SU-DHL-6 (cell line): Measurements from ENCODE around the gene TBC1D1.

Source experiments
- H2AFZ ChIP-seq: fragments of 200-600 bp; sonication (generic); 2 replicates; pipeline ENCODE4 v1.6.1; 2014; ENCODE audit warnings: low read depth, mild to moderate bottlenecking, moderate library complexity, mixed read lengths, antibody characterized with exemption, low read length; ENCODE audit not compliant: severe bottlenecking
- H3F3A ChIP-seq: fragments of 200-600 bp; shearing (Covaris generic); 2 replicates; pipeline ENCODE4 v1.6.0; 2016; ENCODE audit warnings: antibody characterized with exemption, mild to moderate bottlenecking; ENCODE audit not compliant: insufficient read depth
- H3K27ac ChIP-seq: fragments of 200-600 bp; sonication (generic); 2 replicates; pipeline ENCODE4 v1.5.1; 2016; ENCODE audit warnings: low read depth, mild to moderate bottlenecking, low read length, moderate library complexity, mixed read lengths
- H3K27me3 ChIP-seq: fragments of 200-600 bp; sonication (generic), shearing (Covaris generic); 2 replicates; pipeline ENCODE4 v1.6.0; 2014; ENCODE audit warnings: mild to moderate bottlenecking, low read length
- H3K36me3 ChIP-seq: fragments of 200-600 bp; sonication (generic); 2 replicates; pipeline ENCODE4 v1.6.1; 2014; ENCODE audit warnings: mild to moderate bottlenecking, low read length, mixed read lengths
- H3K4me2 ChIP-seq: fragments of 300-600, 200-600 bp; shearing (Covaris generic), sonication (generic); 2 replicates; pipeline ENCODE4 v1.6.0; 2014; ENCODE audit warnings: low read length, low read depth, mild to moderate bottlenecking; ENCODE audit not compliant: poor library complexity, severe bottlenecking
- H3K4me3 ChIP-seq: fragments of 200-600 bp; sonication (generic); 2 replicates; pipeline ENCODE4 v1.5.1; 2014; ENCODE audit warnings: antibody characterized with exemption, low read length, mild to moderate bottlenecking, mixed read lengths; ENCODE audit not compliant: insufficient read depth, poor library complexity, severe bottlenecking
- H3K79me2 ChIP-seq: fragments of 200-600 bp; sonication (generic); 2 replicates; pipeline ENCODE4 v1.6.1; 2014; ENCODE audit warnings: mild to moderate bottlenecking, low read length, moderate library complexity; ENCODE audit not compliant: insufficient read depth
- H3K9ac ChIP-seq: fragments of 200-600 bp; sonication (generic); 2 replicates; pipeline ENCODE4 v1.7.0; 2014; ENCODE audit warnings: mild to moderate bottlenecking, low read length
- H3K9me2 ChIP-seq: fragments of 200-600 bp; sonication (generic); replicated peaks from 2 replicates; pipeline ENCODE4 v1.6.1; 2014; ENCODE audit warnings: low read length; ENCODE audit not compliant: insufficient read depth
- H3K9me3 ChIP-seq: fragments of 200-600 bp; sonication (generic); 2 replicates; pipeline ENCODE4 v1.6.1; 2014; ENCODE audit warnings: low read length, mixed read lengths; ENCODE audit not compliant: insufficient read depth
- H4K20me1 ChIP-seq: fragments of 200-600 bp; sonication (generic); 2 replicates; pipeline ENCODE4 v1.6.1; 2014; ENCODE audit warnings: low read depth, mild to moderate bottlenecking, antibody characterized with exemption, low read length, moderate library complexity, mixed read lengths
- EZH2phosphoT487 ChIP-seq: fragments of 200-600 bp; sonication (generic), shearing (Covaris generic); conservative IDR thresholded peaks from 2 replicates; pipeline ENCODE4 v1.6.1; 2018; ENCODE audit warnings: mild to moderate bottlenecking, antibody characterized with exemption, low read length, moderate library complexity, mixed read lengths
- TF ChIP-seq, protein P1 (sequence below): fragments of 200-600 bp; sonication (generic); IDR thresholded peaks from one replicate; pipeline ENCODE4 v1.5.1; 2017; ENCODE audit warnings: antibody characterized with exemption, mild to moderate bottlenecking, low read length, moderate library complexity; ENCODE audit not compliant: insufficient read depth, poor library complexity, severe bottlenecking

Gene TBC1D1

DNA sequence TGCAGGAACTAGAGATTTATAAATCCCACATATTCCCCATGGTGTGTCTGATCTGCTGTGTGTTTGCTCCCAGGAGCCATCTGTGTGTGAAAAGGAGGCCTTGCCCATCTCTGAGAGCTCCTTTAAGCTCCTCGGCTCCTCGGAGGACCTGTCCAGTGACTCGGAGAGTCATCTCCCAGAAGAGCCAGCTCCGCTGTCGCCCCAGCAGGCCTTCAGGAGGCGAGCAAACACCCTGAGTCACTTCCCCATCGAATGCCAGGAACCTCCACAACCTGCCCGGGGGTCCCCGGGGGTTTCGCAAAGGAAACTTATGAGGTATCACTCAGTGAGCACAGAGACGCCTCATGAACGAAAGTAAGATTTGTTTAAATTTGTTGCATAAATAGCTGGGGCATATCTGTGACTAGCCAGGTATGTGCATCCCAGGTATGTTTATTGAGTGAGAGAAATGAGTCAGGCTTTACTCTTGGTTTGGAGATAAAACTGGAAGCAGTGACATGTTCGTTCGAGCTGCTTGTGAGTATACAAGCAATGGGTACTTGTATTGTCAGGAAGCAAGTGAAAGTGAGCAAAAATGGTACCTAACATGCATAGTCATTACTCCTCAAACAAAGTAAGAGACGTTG is 158.8 kb downstream of the TBC1D1 start:
- Histone ChIP-seq H3K9ac (no peak overlapping the region), H3K79me2 (no peaks in the 10 kb centered on the region), H3K9me3 (no peaks in the 10 kb centered on the region), H2AFZ (no peak overlapping the region), H3K36me3 (peaks cover 2% of the 10 kb centered on the region), H3K4me2 (no peak overlapping the region), H3K4me3 (no peak overlapping the region), H4K20me1 (no peaks in the 10 kb centered on the region), H3K27me3 (no peaks in the 10 kb centered on the region), H3F3A (no peaks in the 10 kb centered on the region), H3K27ac (no peak overlapping the region), H3K9me2 (no peaks in the 10 kb centered on the region)
- TF ChIP-seq, protein P1, sequence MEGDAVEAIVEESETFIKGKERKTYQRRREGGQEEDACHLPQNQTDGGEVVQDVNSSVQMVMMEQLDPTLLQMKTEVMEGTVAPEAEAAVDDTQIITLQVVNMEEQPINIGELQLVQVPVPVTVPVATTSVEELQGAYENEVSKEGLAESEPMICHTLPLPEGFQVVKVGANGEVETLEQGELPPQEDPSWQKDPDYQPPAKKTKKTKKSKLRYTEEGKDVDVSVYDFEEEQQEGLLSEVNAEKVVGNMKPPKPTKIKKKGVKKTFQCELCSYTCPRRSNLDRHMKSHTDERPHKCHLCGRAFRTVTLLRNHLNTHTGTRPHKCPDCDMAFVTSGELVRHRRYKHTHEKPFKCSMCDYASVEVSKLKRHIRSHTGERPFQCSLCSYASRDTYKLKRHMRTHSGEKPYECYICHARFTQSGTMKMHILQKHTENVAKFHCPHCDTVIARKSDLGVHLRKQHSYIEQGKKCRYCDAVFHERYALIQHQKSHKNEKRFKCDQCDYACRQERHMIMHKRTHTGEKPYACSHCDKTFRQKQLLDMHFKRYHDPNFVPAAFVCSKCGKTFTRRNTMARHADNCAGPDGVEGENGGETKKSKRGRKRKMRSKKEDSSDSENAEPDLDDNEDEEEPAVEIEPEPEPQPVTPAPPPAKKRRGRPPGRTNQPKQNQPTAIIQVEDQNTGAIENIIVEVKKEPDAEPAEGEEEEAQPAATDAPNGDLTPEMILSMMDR = no peak
- no peak for TF ChIP-seq EZH2phosphoT487

DNA sequence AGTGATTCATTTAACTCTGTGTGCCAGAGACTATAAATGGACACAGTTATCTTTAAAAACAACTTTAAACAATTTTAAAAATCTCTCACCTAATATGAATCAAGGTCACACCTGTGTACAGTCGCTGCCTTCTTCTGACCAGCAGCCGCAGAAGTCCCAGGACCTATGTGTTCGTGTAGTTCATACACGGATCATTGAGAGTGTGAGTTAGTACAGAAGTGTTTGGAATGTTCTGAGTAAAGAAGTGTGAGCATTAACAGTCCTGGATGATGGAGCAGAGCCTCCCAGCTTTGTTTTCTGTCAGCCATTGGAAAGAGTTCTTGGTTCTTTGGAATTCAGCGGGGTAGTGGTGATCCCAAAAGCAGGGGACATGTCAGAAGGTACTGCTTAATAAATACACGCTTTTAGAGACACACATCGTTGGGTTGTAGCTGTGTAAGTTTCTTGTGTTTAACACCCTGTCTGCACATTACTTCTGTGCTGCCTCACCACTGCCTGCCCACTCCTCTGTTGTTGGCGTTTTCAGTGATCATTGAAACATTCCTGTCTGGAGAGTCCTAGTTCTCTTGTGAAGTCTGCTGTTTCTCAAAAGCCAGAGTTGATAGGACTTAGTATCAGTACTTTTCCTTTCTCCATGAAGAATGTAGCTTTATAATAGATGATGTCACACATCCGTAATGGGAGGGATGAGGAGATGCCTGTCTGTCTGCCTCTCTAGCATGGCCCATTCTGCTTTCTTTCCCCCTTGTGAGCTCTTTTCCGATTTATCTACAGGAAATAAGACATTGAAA is 159.9 kb downstream of the TBC1D1 start:
- Histone ChIP-seq H3K4me3 (no peak overlapping the region), H3F3A (no peaks in the 10 kb centered on the region), H3K79me2 (no peaks in the 10 kb centered on the region), H2AFZ (no peak overlapping the region), H3K36me3 (no peaks in the 10 kb centered on the region; the same call in 1 of the 2 replicates), H4K20me1 (no peaks in the 10 kb centered on the region), H3K9ac (no peak overlapping the region), H3K27ac (no peak overlapping the region), H3K9me3 (no peaks in the 10 kb centered on the region), H3K9me2 (no peaks in the 10 kb centered on the region), H3K4me2 (no peak overlapping the region), H3K27me3 (no peaks in the 10 kb centered on the region)
- TF ChIP-seq EZH2phosphoT487 = no peak
- TF ChIP-seq, protein P1 = no peak

DNA sequence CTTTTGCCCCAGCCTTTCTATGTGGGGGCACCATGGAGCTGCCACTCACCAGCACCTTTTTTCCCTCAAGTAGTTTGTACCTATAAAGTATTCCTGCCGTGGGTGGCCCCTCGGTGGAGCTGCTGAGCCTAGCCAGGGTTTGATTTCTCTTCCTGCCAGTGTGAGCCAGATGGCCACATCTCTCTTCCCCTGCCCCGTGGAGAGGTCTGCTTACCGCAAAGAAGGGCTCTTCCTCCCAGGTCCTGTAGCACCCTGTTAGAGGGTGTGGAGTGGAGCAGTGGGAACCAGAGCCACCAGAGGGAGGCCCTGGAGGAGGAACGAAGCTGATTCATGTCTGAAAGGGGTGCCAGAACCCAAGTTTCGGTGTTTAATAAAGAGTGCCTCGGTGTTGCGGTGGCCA is 164.7 kb downstream of the TBC1D1 start:
- Histone ChIP-seq H3K4me3 (no peak overlapping the region), H3K36me3 (peaks cover 3% of the 10 kb centered on the region; the same call in 1 of the 2 replicates), H3K27me3 (no peaks in the 10 kb centered on the region), H3K9me3 (no peaks in the 10 kb centered on the region), H3K9me2 (no peaks in the 10 kb centered on the region), H3K27ac (no peak overlapping the region), H3F3A (no peaks in the 10 kb centered on the region), H4K20me1 (no peaks in the 10 kb centered on the region), H3K9ac (no peak overlapping the region), H3K4me2 (no peak overlapping the region), H3K79me2 (no peaks in the 10 kb centered on the region), H2AFZ (no peak overlapping the region)
- TF ChIP-seq, protein P1 = no peak
- TF ChIP-seq EZH2phosphoT487 = no peak
